ENCODE measurements around the gene BBS9.

GRCh38 chr7:33354201-33354600 is 224.8 kb downstream of the BBS9 start:
- TF ChIP-seq POLR2A (IDR thresholded peaks at IDR 0.05; ENCODE audit: low read depth, low read length): no peak
- TF ChIP-seq POLR2AphosphoS5 (IDR thresholded peaks at IDR 0.05; ENCODE audit: low read depth, low read length): no peak
- TF ChIP-seq PAX5 (IDR thresholded peaks at IDR 0.05; ENCODE audit: insufficient read depth, low read length, severe bottlenecking): no peak
- no peak for TF ChIP-seq SPI1 (IDR thresholded peaks at IDR 0.05; ENCODE audit: low read depth, low read length)

Data from GM12891 (cell line).